Natural killer cell (primary cell): ENCODE data around the gene IQGAP3. TPM values are rescaled to one million over a fixed set of nuclear protein-coding genes. Genes with fewer than 3 reads are reported as not detected.

ENCODE experiments used
- ATAC-seq, 3 donors: fragments of 150-1000 bp in 2 of 3; fragments of 200-7000 bp in 1 of 3; cut with Tn5 transposase; 1 replicate in 1 of 3; 2 replicates in 2 of 3; pipeline ENCODE4 v1.10.0; 2021; ENCODE audit warnings: mild to moderate bottlenecking in 2 of 3, moderate library complexity in 2 of 3
- DNase-seq, 2 donors: peaks; one replicate each; pipeline versions ENCODE4 v3.0.0 to v3.0.0-alpha.2; 2013 to 2021; ENCODE audit warnings: mixed read lengths in 1 of 2
- H3K27ac ChIP-seq: one replicate; pipeline ENCODE4 v1.5.1; 2013; ENCODE audit warnings: mild to moderate bottlenecking, low read length
- H3K27me3 ChIP-seq: one replicate; pipeline ENCODE4 v1.6.1; 2013; ENCODE audit warnings: low read length; ENCODE audit not compliant: control insufficient read depth, insufficient read depth
- H3K36me3 ChIP-seq: one replicate; pipeline ENCODE4 v1.6.1; 2013; ENCODE audit warnings: low read length; ENCODE audit not compliant: control insufficient read depth, insufficient read depth
- H3K4me1 ChIP-seq: one replicate; pipeline ENCODE4 v1.6.1; 2013; ENCODE audit warnings: low read length; ENCODE audit not compliant: control insufficient read depth, insufficient read depth
- H3K4me3 ChIP-seq: one replicate; pipeline ENCODE4 v1.5.1; 2013; ENCODE audit warnings: low read length
- H3K9me3 ChIP-seq: one replicate; pipeline ENCODE4 v1.6.1; 2013; ENCODE audit warnings: low read length; ENCODE audit not compliant: control insufficient read depth, insufficient read depth
- H3K27ac Mint-ChIP-seq, 2 donors: one replicate each; pipeline ENCODE4 v1.8.0; 2022; ENCODE audit warnings: mild to moderate bottlenecking in 2 of 2, mixed read lengths in 2 of 2, moderate library complexity in 1 of 2
- H3K27me3 Mint-ChIP-seq, 2 donors: one replicate each; pipeline ENCODE4 v1.8.0; 2022; ENCODE audit warnings: low read depth in 2 of 2, mixed read lengths in 2 of 2
- H3K36me3 Mint-ChIP-seq: one replicate; pipeline ENCODE4 v1.8.0; 2022; ENCODE audit warnings: mixed read lengths
- H3K4me1 Mint-ChIP-seq, 2 donors: one replicate each; pipeline ENCODE4 v1.8.0; 2022; ENCODE audit warnings: mixed read lengths in 2 of 2
- H3K4me3 Mint-ChIP-seq: one replicate; pipeline ENCODE4 v1.8.0; 2022; ENCODE audit warnings: mild to moderate bottlenecking, moderate library complexity, mixed read lengths
- H3K9me3 Mint-ChIP-seq, 2 donors: one replicate each; pipeline ENCODE4 v1.8.0; 2022; ENCODE audit warnings: mixed read lengths in 2 of 2
- WGBS: methylation state at CpG from one replicate; pipeline ENCODE4 v1.1.7; 2013; ENCODE audit warnings: missing lambda C conversion rate; ENCODE audit not compliant: insufficient coverage; 5-methylcytosine and 5-hydroxymethylcytosine counted together
- intact Hi-C: fragments of 100-400 bp; cut with micrococcal nuclease; formaldehyde crosslinking; loops from one replicate; pipeline ENCODE4 v1.14.2; 2022
- total RNA-seq, 4 donors: library from RNA; stranded (reverse); fragments of 120-200 nt in 1 of 4; gene quantifications; one replicate each; pipeline versions ENCODE4 v1.2.3 to v1.2.4, GENCODE V29; 2013 to 2022
- TF ChIP-seq, protein P1 (sequence below): fragments of 200-600 bp; IDR thresholded peaks from one replicate; pipeline ENCODE4 v1.8.0; 2022; ENCODE audit warnings: antibody characterized with exemption

Gene IQGAP3
- total RNA-seq, 3 donors from 2014 or later (not counting 1 experiment from before 2014, with no cell fraction given): 0.08 to 0.21 (median 0.14) TPM

DNA sequence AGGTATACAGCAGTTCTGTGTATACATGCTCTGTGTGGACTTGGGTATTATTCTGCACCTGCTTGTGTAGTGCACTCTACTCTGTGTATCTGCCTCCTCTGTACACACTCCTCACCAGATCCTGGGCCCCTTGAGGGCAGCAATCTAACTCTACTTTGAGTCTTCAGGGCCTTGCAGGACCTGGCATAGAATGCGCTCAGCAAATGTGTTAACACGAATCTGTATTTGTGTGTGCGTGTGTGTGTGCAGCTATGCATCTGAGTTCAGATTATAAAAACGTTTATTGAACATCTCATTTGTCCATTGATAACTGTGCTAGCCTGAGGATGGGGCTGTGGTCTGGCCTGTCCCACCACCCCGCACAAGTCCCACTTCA, 67.9 kb downstream of the IQGAP3 start:
- no peaks in the 10 kb centered on the region for H3K9me3 Mint-ChIP-seq
- peaks cover 72% of the 10 kb centered on the region for H3K4me1 ChIP-seq
- no peaks in the 10 kb centered on the region for H3K27me3 ChIP-seq
- H3K27me3 Mint-ChIP-seq: no peaks in the 10 kb centered on the region
- H3K36me3 Mint-ChIP-seq: no peaks in the 10 kb centered on the region
- intact Hi-C loops: loop anchor here (2.0 to 5.0 kb wide), 2 partner anchors 16 to 167 kb away; partner anchors contain the start of genes CCT3 and TSACC
- TF ChIP-seq, protein P1, sequence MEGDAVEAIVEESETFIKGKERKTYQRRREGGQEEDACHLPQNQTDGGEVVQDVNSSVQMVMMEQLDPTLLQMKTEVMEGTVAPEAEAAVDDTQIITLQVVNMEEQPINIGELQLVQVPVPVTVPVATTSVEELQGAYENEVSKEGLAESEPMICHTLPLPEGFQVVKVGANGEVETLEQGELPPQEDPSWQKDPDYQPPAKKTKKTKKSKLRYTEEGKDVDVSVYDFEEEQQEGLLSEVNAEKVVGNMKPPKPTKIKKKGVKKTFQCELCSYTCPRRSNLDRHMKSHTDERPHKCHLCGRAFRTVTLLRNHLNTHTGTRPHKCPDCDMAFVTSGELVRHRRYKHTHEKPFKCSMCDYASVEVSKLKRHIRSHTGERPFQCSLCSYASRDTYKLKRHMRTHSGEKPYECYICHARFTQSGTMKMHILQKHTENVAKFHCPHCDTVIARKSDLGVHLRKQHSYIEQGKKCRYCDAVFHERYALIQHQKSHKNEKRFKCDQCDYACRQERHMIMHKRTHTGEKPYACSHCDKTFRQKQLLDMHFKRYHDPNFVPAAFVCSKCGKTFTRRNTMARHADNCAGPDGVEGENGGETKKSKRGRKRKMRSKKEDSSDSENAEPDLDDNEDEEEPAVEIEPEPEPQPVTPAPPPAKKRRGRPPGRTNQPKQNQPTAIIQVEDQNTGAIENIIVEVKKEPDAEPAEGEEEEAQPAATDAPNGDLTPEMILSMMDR: no peak
- H3K4me3 ChIP-seq: peak overlapping the region; percentile 15
- H3K4me1 Mint-ChIP-seq: peaks cover 66 to 73% of the 10 kb centered on the region in 2 donors
- H3K27ac Mint-ChIP-seq: peak overlapping the region; percentile 96 to 99
- H3K27ac ChIP-seq: peak overlapping the region; percentile 98
- no peaks in the 10 kb centered on the region for H3K36me3 ChIP-seq
- DNase-seq: peak in 1 of 2 donors; percentile 67
- WGBS: 6% methylated on average over 5 of the region's 5 CpGs
- peak overlapping the region; percentile 72 for H3K4me3 Mint-ChIP-seq
- no peak for ATAC-seq
- no peaks in the 10 kb centered on the region for H3K9me3 ChIP-seq

DNA sequence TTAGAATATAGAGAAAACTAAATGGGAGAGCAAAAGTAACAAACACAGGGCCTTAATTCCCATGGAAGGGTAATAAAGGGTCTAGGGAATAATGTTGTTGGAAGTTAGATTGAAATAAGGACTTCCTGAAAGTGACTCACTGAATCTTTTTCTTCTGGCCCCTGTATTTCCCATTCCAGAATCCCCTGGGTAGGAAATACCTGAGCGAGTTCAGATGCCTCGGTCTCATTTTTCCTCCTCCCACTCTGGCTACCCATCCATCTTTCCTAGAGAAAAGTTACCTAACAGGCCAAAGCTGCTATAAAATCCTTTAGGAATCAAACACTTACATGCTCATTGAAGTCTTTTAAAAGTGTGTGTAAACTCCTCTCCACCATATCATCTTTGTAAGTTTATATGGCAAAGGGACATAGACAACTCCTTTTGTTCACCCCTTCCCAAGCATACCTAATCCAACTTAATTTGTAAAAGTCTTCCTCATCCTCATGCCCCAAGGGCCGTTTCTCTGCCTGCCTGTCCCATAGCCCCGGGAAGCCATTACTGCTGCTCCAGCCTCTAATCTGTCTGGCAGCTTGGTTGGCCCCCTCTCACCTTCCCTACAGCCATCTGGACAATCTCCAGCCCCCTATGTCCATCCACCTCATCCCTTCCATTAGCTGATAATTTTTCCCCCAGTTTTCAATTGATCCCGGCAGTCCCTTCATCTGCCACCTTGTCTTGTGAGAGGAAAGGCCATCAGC, 68.5 kb downstream of the IQGAP3 start:
- Histone ChIP-seq H3K27me3 (no peaks in the 10 kb centered on the region), H3K4me3 (no peak overlapping the region), H3K27ac (peak overlapping the region; percentile 98), H3K4me1 (peaks cover 72% of the 10 kb centered on the region), H3K9me3 (no peaks in the 10 kb centered on the region), H3K36me3 (no peaks in the 10 kb centered on the region)
- no peaks in the 10 kb centered on the region for H3K9me3 Mint-ChIP-seq
- no peaks in the 10 kb centered on the region for H3K27me3 Mint-ChIP-seq
- peak overlapping the region; percentile 72 for H3K4me3 Mint-ChIP-seq
- no peak for ATAC-seq
- intact Hi-C loops: loop anchor here (2.0 to 5.0 kb wide), 2 partner anchors 15 to 167 kb away; partner anchors contain the start of genes CCT3 and TSACC
- TF ChIP-seq, protein P1: no peak
- peak overlapping the region; percentile 96 to 99 for H3K27ac Mint-ChIP-seq
- no peaks in the 10 kb centered on the region for H3K36me3 Mint-ChIP-seq
- peaks cover 60 to 71% of the 10 kb centered on the region in 2 donors for H3K4me1 Mint-ChIP-seq
- DNase-seq: no peak
- WGBS: 70% methylated on average over 5 of the region's 5 CpGs

DNA sequence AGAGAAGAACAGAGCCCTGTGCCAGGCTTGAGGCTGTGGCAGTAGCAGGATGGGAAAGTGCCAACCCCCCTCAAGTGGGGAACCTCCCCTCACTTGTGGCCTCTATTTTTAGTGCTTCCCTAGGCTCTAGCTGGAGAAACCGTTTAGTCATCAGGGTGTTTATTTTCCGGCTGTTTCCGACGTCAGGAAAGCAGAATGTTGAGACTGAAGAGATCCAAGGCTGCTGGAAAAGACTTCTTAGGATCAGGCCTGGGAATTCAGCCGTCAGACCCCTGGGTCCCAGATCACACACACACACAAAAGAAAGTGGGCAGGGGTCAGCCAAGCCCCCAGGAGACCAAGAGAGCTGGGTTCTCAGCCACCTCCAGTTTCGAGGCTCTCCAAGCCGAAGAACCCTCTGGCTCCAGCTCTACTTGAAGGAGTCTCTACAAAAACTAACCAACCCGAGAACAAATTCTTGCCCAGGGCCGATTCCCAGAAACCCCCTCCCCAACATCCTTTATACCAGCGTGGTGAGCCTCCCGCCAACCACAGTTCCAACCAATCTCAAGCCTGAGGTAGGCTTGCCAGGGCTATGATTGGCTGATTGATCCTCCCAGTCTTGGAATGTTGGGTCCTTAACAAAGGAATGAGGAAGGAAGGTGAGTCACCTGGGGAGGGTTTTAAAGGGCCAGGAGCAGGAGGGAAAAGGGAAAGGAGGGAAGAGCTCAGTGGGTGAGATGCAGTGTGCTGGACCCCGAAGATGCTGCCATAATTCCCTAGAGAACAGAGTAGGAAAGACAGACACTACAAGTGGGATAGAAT, 69.3 kb downstream of the IQGAP3 start:
- WGBS: 46% methylated on average over 12 of the region's 12 CpGs
- intact Hi-C loops: loop anchor here (5.0 kb wide), 1 partner anchor 166 kb away; the partner anchor contains the start of genes CCT3 and TSACC

More for the DNA sequence above, 69.3 kb downstream of the IQGAP3 start:
- H3K4me3 ChIP-seq: no peak overlapping the region
- TF ChIP-seq, protein P1: no peak
- ATAC-seq (no peak), DNase-seq (no peak)
- Mint-ChIP-seq H3K9me3 (no peaks in the 10 kb centered on the region), H3K36me3 (no peaks in the 10 kb centered on the region), H3K27ac (peak overlapping the region; percentile 96 to 99), H3K4me1 (peaks cover 55 to 71% of the 10 kb centered on the region in 2 donors), H3K27me3 (no peaks in the 10 kb centered on the region), H3K4me3 (peak overlapping the region; percentile 72)
- no peaks in the 10 kb centered on the region for H3K27me3 ChIP-seq
- H3K27ac ChIP-seq: peak overlapping the region; percentile 98
- no peaks in the 10 kb centered on the region for H3K9me3 ChIP-seq
- peaks cover 72% of the 10 kb centered on the region for H3K4me1 ChIP-seq
- H3K36me3 ChIP-seq: no peaks in the 10 kb centered on the region
